Endodermal cell (in vitro differentiated cells): Measurements from ENCODE around the gene INSRR. TPM values are rescaled to one million over a fixed set of nuclear protein-coding genes. Genes with fewer than 3 reads are reported as not detected.

ENCODE experiments used
- DNase-seq: peaks from one replicate; pipeline ENCODE4 v3.0.0-alpha.2; 2017
- H3K27ac ChIP-seq: 2 replicates; pipeline ENCODE4 v1.5.1; 2013; ENCODE audit warnings: mild to moderate bottlenecking, low read depth, low read length, moderate library complexity
- H3K27me3 ChIP-seq: 2 replicates; pipeline ENCODE4 v1.6.1; 2013; ENCODE audit warnings: mild to moderate bottlenecking, low read length, moderate library complexity; ENCODE audit not compliant: insufficient read depth, control insufficient read depth, poor library complexity, severe bottlenecking
- H3K36me3 ChIP-seq: 2 replicates; pipeline ENCODE4 v1.7.0; 2013; ENCODE audit warnings: mild to moderate bottlenecking, low read length, moderate library complexity; ENCODE audit not compliant: control insufficient read depth, insufficient read depth
- H3K4me1 ChIP-seq: one replicate; pipeline ENCODE4 v1.7.0; 2013; ENCODE audit warnings: low read length; ENCODE audit not compliant: control insufficient read depth, insufficient read depth
- H3K4me3 ChIP-seq: 2 replicates; pipeline ENCODE4 v1.5.1; 2013; ENCODE audit warnings: mild to moderate bottlenecking, low read length, moderate library complexity
- H3K9ac ChIP-seq: 2 replicates; pipeline ENCODE4 v1.6.1; 2013; ENCODE audit warnings: mild to moderate bottlenecking, low read length, moderate library complexity; ENCODE audit not compliant: poor library complexity, severe bottlenecking; ENCODE audit errors: extremely low read depth
- H3K9me3 ChIP-seq: 2 replicates; pipeline ENCODE4 v1.6.1; 2013; ENCODE audit warnings: mild to moderate bottlenecking, low read length, moderate library complexity; ENCODE audit not compliant: control insufficient read depth
- H3K27ac Mint-ChIP-seq: 2 replicates; pipeline ENCODE4 v1.8.0; 2020; ENCODE audit warnings: mixed read lengths
- H3K27me3 Mint-ChIP-seq: 2 replicates; pipeline ENCODE4 v1.8.0; 2021; ENCODE audit warnings: mild to moderate bottlenecking, mixed read lengths; ENCODE audit not compliant: insufficient read depth
- H3K36me3 Mint-ChIP-seq: 2 replicates; pipeline ENCODE4 v1.8.0; 2020; ENCODE audit warnings: low read depth, mixed read lengths
- H3K4me1 Mint-ChIP-seq: 2 replicates; pipeline ENCODE4 v1.8.0; 2020; ENCODE audit warnings: mixed read lengths
- H3K4me3 Mint-ChIP-seq: 2 replicates; pipeline ENCODE4 v1.8.0; 2020; ENCODE audit warnings: mild to moderate bottlenecking, moderate library complexity, mixed read lengths
- H3K9me3 Mint-ChIP-seq: 2 replicates; pipeline ENCODE4 v1.8.0; 2020; ENCODE audit warnings: mild to moderate bottlenecking, mixed read lengths
- CTCF ChIP-seq: fragments of 200-600 bp; sonication (generic); conservative IDR thresholded peaks from 2 replicates; pipeline ENCODE4 v1.5.0; 2021; ENCODE audit warnings: antibody characterized with exemption, mild to moderate bottlenecking
- WGBS, 2 experiments: methylation state at CpG; one replicate each; pipeline versions ENCODE4 v1.1.5 to v1.1.7; 2013; ENCODE audit warnings: missing lambda C conversion rate in 2 of 2, mixed read lengths in 1 of 2; ENCODE audit not compliant: insufficient coverage in 1 of 2, insufficient read length in 1 of 2; 5-methylcytosine and 5-hydroxymethylcytosine counted together
- total RNA-seq, 2 donors: library from RNA; stranded (reverse); fragmentation: NEBNext Ultra II Directional in 1 of 2; extraction: Animal tissue kit (Norgen Biotek cat#: 25700) in 1 of 2; gene quantifications; 2 replicates in 1 of 2; 3 replicates in 1 of 2; pipeline ENCODE4 v1.2.1, GENCODE V29; 2021

The INSRR gene
- total RNA-seq, 2 donors from 2014 or later = 0.07 to 0.09 TPM

DNA sequence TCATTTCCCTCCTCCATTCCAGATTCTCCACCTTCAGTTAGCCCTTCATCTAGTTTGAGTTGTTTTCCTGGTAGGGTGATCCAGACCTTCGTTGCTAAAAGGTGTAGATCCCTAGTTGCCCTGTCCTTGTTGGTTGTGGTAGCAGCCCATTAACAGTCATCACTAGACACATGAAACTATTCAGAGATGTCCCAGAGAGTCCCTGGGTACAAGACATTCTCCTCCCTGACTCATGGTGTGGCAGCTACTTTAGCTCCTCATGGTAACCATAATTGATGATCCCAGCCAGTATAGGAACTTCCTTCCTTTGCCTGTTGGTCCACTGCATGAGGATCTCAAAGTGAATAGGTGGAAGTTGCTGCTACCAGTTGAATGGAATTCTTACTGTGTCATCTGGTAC, 36.2 kb downstream of the INSRR start:
- H3K27me3 ChIP-seq = peaks cover 16% of the 10 kb centered on the region
- TF ChIP-seq CTCF = no peak
- Mint-ChIP-seq H3K27ac (no peak overlapping the region), H3K4me3 (no peak overlapping the region), H3K27me3 (peaks cover 57% of the 10 kb centered on the region), H3K9me3 (no peaks in the 10 kb centered on the region), H3K36me3 (no peaks in the 10 kb centered on the region), H3K4me1 (no peaks in the 10 kb centered on the region)
- WGBS, 2 experiments = 78 to 88% methylated on average over 1 of the region's 1 CpG
- H3K4me1 ChIP-seq = no peaks in the 10 kb centered on the region
- H3K36me3 ChIP-seq = no peaks in the 10 kb centered on the region
- no peak overlapping the region for H3K4me3 ChIP-seq
- no peak for DNase-seq
- no peak overlapping the region for H3K27ac ChIP-seq
- H3K9me3 ChIP-seq = no peaks in the 10 kb centered on the region
- no peak overlapping the region for H3K9ac ChIP-seq

DNA sequence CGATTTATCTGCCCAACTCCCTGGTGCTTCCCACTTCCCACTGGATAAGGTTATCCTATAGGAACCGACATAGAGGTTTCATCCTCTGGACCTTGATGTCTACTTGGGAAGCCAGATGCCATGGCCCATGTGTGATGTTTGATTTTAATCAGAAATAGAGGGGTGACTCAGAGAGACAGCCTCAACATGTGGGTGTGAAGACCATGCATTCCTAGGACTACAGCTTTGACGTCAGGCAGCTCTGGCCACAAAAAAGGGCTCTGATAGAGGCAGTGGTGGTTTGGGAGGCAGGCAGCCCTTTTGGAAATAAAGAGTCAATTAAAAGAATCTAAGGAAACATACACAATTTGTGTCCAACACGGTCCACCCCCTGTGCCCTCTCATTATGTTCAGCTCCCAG, 37.1 kb downstream of the INSRR start:
- DNase-seq = no peak
- WGBS, 2 experiments = 74 to 85% methylated on average over 2 to 4 of the region's 4 CpGs
- Histone ChIP-seq H3K9ac (no peak overlapping the region), H3K4me3 (no peak overlapping the region), H3K4me1 (no peaks in the 10 kb centered on the region), H3K27me3 (peaks cover 16% of the 10 kb centered on the region), H3K36me3 (no peaks in the 10 kb centered on the region), H3K9me3 (no peaks in the 10 kb centered on the region), H3K27ac (no peak overlapping the region)
- Mint-ChIP-seq H3K4me3 (no peak overlapping the region), H3K27me3 (peaks cover 60% of the 10 kb centered on the region), H3K9me3 (no peaks in the 10 kb centered on the region), H3K36me3 (no peaks in the 10 kb centered on the region), H3K4me1 (peaks cover 3% of the 10 kb centered on the region), H3K27ac (no peak overlapping the region)
- no peak for TF ChIP-seq CTCF

DNA sequence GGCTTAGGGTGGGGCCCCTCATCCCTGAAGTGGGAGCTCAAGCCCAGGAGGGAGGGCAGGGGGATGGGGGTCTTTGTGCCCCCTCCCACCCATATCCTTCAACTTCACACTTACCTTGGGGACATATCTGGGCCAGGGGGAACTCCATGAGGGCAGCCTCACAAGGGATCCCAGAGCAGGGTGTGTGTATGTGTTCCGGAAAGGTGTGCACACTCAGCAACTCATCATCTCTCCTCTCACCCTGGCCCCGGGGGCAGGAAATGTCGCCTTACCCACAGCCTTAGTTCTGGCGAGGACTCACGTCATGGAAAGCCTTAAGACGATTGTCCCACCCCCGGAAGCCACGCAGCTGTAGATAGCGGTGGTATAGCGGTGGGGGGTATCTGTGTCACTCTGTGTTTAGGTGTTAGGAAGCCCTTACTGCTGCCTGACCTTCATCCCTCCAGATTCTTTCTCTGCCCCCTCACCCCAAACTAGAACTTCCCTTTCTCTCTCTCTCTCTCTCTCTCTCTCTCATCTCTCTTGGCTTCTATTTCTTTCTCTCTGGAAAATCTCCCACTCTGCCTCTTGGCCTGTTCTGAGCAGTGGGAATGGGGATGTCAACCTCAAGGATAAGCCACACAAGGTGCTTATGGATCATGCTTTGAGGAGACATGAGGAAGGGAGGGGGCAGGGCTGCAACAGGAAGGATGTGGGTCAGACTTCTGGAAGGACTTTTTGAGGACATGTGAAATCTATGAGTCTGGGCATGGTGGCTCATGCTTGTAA, 42.2 kb downstream of the INSRR start, which contains the start of gene SH2D2A:
TSS of gene SH2D2A (minus strand) at position 288 of the 768 bp plus-strand sequence. CDS start at position 148, 140 bp downstream.
- Histone ChIP-seq H3K9ac (no peak within 1 kb of the TSS), H3K27me3 (peaks cover 30% of the 10 kb centered on the region), H3K4me3 (no peak within 1 kb of the TSS), H3K9me3 (no peaks in the 10 kb centered on the region), H3K36me3 (no peaks in the 10 kb centered on the region), H3K27ac (no peak within 1 kb of the TSS), H3K4me1 (no peaks in the 10 kb centered on the region)
- Mint-ChIP-seq H3K4me1 (peaks cover 11% of the 10 kb centered on the region), H3K9me3 (no peaks in the 10 kb centered on the region), H3K27me3 (peaks cover 73% of the 10 kb centered on the region), H3K36me3 (no peaks in the 10 kb centered on the region), H3K4me3 (no peak within 1 kb of the TSS), H3K27ac (no peak within 1 kb of the TSS)
- no peak for TF ChIP-seq CTCF
- DNase-seq = no peak
- WGBS, 2 experiments = 78% methylated on average over 10 of the region's 10 CpGs; no CpG with 5 or more reads in 1 of the 2 experiments
